ENCODE data around the gene CDCA5. TPM values are rescaled to one million over a fixed set of nuclear protein-coding genes. Genes with fewer than 3 reads are reported as not detected.

Gene CDCA5
- polyA plus RNA-seq, 1 donor = 23.1 TPM

- DNase-seq = no peak
These were observed 24.1 kb upstream of the CDCA5 start for GRCh38 chr11:65107751-65108468.

DNA sequence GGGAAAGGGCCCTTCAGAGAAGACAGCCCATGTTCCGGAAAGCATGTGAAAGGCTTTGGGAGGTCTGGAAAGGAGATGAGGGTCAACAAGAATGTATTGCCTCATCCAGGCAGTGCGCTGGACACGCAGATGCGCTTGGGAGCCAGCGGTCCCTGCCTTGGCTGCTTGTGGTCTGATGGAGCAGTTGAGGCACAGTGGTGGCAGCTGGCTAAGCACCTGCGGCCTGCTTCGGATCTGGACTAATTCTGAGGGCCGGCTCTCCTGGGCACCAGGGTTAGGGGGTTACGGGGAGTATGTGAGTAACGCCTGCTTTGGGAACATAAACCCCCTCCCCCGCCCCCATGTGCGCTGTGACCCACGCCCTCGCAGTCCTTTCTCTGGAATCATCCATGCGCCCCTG lies 23.2 kb upstream of the CDCA5 start:
- no peak for DNase-seq

DNA sequence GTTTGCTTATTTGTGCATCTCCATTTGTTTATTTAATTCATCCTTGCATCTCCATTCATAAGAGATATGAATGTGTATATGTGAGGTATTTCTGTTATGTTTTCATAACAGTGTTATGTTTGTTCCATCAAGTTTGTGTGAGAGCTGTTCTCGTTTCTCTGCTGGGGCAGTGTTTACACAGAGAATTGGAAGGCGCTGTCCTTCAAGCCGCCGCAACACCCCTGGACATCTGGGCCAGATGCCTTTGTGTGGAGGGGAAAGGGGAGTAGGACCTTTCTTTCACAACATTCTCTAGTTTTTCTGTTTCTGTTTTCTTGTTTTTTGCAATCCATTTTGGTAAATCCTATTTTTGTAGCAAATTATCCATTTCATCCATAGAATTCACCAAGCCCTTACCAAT lies 20.8 kb upstream of the CDCA5 start:
- DNase-seq = no peak

DNA sequence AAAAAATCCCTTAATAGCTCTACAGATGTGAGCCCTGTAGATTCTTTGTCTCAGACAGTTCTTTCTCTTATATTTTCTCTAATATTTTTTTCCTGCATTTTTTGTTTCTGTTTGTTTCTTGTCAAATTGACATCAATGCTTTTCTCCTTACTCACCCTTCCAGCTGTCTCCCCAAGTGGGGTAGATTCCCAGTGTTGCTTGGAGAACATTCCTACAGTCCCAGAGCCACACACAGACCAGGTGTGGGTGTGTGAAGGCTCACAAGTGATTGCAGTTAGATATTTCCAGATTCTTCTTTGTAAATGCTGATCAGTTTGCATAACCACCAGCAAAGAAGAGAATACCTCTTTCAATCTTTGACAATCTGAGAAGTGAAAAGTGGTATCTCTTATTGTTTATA lies 19.6 kb upstream of the CDCA5 start:
- no peak for DNase-seq

DNA sequence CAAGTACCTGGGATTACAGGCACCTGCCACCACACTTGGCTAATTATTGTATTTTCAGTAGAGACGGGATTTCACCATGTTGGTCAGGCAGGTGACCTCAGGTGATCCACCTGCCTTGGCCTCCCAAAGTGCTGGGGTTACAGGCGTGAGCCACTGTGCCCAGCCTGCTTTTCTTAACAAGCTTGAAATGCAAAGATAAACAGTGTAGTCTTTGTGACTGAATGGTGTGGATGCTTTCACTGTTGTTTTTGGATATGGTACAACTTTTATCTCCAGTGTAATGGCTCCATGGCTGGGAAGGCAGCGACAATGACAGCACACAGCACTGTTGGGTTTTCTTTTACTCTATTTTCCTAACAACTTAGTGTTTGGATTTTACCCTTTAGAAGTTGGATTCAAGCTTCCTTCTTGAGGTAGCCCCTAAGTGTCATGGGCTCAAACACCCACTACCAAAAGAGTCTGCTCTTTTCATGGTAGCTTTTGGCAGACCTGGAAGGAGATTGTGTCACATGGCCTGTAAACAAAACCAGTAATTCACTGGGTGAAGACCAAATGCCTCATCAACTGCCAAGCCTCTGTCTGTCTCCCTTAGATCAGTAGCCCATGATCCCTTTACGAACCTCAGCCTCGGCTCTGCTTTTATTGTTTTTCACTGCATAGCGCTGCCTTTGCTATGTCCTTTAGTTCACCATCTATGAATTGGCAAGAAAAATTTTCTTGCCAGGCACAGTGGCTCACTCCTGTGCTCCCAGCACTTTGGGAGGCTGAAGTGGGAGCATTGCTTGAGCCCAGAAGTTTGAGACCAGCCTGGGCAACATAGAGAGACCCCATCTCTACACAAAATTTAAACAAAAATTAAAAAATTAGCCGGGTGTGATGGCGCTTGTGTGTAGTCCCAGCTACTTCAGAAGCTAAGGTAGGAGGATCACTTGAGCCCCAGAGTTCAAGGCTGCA lies 18.6 kb upstream of the CDCA5 start:
- DNase-seq = no peak

DNA sequence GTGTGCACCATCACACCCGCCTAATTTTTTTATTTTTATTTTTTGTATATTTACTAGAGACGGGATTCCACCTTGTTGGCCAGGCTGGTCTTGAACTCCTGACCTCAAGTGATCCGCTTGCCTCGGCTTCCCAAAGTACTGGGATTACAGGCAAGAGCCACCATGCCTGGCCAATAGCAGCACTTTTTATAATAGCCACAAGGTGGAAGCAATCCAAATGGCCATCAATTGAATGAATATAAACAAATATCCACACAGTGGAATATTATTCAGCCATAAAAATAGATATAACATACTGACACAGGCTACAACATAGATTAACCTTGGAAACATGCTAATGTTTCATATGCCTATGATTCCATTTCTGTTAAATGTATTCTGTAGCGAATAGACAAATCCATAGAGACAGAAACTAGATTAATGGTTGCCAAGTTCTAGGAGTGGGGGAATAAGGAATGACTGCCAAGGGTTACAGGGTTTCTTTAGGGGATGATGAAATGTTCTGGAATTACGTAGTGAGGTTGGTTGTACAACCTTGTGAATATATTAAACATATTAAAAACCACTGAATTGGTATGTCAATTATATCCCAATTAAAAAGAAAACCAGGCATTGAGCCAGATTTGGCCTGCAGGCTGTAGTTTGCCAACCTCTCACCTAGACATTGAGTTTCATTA lies 17.0 kb upstream of the CDCA5 start:
- no peak for DNase-seq

DNA sequence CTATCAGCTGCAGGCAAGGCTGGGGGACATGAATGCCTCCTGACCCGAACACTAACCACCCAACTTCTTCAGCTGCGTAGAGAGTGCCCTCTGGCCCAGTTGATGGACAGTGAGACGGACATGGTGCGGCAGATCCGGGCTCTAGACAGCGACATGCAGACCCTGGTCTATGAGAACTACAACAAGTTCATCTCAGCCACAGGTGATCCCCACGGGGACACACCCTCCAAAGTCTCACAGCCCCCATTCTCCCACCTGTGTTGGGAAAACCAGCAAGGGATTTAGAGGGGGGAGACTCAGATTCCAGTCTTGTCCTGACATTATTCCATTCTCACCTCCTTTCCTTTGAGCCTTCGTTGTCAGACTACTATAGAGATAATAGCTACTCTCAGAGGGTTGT lies 13.1 kb upstream of the CDCA5 start:
- DNase-seq = no peak

GRCh38 chr11:65095974-65096806 lies 12.3 kb upstream of the CDCA5 start, which contains the start of gene VPS51:
Gene VPS51, plus strand, starts transcription at chr11:65096214. Its CDS starts 37 bp downstream, at chr11:65096251.
- peak; percentile 91 for DNase-seq

DNA sequence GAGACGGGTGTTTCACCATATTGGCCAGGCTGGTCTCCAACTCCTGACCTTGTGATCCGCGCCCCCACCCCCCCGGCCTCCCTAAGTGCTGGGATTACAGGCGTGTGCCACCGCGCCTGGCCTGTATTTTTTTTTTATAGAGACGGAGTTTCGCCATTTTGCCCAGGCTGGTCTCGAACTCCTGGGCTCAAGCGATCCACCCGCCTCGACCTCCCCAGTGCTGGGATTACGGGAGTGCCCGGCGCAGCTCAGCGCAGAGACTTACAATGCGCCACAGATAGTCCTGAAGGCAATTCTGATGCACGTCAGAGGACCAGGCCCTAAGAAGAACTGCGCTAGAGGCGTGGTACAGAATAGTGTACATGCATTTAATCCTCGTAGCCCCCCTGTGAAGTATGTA lies 11.6 kb upstream of the CDCA5 start:
- no peak for DNase-seq

- no peak for DNase-seq
These were observed 6.8 kb upstream of the CDCA5 start for GRCh38 chr11:65090628-65091027.

DNA sequence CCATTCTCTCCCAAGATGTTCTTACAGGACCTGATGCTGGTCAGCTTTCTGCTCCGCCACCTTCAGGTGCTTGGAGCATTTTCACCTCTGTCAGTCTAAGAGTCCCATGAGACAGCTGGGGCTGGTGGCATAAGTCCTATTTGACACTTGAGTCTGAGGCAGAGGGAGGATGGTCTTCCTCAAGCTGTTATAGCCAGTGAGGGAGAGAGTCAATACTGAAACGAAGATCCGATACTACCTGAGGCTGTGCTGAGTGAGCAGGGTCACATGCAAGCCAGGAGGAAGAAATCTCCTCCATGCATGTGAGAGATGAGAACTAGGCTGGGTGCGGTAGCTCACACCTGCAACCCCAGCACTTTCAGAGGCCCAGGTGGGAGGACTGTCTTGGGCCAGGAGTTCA lies 5.8 kb upstream of the CDCA5 start:
- no peak for DNase-seq

- DNase-seq = no peak
These were observed 4.0 kb upstream of the CDCA5 start for GRCh38 chr11:65087827-65088226.

GRCh38 chr11:65087216-65087615 lies 3.4 kb upstream of the CDCA5 start:
- DNase-seq = no peak

- DNase-seq = no peak
These were observed 3.0 kb upstream of the CDCA5 start for GRCh38 chr11:65086809-65087208.

- DNase-seq = no peak
These were observed 1.6 kb upstream of the CDCA5 start for GRCh38 chr11:65085446-65085845.

GRCh38 chr11:65084598-65085375 lies 947 bp upstream of the CDCA5 start:
- no peak for DNase-seq

DNA sequence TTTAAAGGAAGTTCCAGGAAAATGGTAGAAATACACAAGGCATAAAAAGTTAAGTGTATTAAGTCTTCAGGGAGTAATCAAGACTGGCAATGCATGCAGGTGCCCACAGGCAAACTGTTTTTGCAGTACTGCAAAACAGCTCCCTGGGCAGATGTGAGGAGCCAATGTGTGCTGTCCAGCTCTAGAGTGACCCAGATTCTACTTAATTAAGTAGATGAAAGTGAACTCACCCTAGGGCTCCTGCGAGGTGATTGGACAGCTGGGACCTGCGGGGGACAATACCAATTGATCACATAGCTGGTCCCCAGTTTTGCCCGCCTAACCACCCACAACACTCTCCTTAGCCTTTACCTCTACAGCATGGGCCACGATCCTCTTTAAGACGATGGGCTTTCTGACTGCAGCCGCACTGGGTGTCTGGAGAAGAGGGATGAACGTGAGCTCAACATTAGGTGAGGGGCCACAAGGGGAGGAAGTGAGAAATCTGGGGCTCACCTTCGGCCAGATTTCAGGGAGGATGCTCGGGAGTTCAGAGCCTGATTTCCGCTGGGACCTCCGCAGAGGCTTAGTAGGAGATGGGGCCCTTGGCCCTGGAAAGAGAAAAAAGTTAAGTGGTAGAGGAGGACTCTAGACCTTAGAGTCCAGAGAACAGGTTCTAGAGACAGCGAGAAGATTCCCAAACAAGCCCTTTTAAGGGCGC lies 556 bp downstream of the CDCA5 start:
- DNase-seq = no peak

DNA sequence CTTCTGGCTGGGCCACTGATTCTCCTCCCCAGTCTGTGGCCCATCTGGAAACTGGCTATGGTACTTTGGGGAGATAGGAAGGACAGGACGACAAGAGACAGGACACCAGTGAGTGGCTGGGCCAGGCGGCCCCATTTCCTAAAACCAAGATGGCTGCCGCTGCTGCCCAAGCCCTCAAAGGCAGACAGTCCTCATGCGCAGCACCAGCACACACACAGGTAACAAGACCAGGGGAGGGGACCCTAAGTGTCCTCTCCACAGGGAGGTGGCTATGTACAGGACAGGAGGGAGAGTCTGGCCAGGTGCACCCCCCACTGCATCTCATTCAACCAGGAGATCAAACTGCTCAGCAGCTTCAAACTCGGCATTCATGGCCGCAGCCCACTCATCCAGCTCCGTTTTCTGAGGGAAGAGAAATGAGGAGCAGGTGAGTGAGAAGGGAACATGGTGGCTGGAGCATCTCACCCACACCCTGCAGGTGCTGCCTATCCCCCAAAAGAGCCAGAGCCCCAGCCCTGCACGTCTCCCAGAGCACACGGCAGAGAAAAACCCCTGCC lies 5.0 kb downstream of the CDCA5 start:
- DNase-seq = no peak

- no peak for DNase-seq
These were observed 5.7 kb downstream of the CDCA5 start for GRCh38 chr11:65078151-65078550.

GRCh38 chr11:65077451-65077850 lies 6.4 kb downstream of the CDCA5 start:
- DNase-seq = no peak
